ENCODE results near the gene DBP.

DBP gene

GRCh38 chr19:48645620-48646000 is 8.4 kb upstream of the DBP start:
- DNase-seq (ENCODE audit: extremely low read depth, low read depth): no peak
- TF ChIP-seq CTCF (IDR thresholded peaks at IDR 0.05; ENCODE audit: low read depth, low read length): no peak

- TF ChIP-seq CTCF (IDR thresholded peaks at IDR 0.05; ENCODE audit: low read depth, low read length): no peak
- DNase-seq (ENCODE audit: extremely low read depth, low read depth): no peak
Observed at GRCh38 chr19:48644839-48645619, 7.8 kb upstream of the DBP start.

- TF ChIP-seq CTCF (IDR thresholded peaks at IDR 0.05; ENCODE audit: low read depth, low read length): no peak
Observed at GRCh38 chr19:48644355-48644754, 7.2 kb upstream of the DBP start.

GRCh38 chr19:48642862-48643261 is 5.7 kb upstream of the DBP start:
- no peak for DNase-seq (ENCODE audit: extremely low read depth, low read depth)
- TF ChIP-seq CTCF (IDR thresholded peaks at IDR 0.05; ENCODE audit: low read depth, low read length): no peak

More at GRCh38 chr19:48644355-48644754, 7.2 kb upstream of the DBP start:
- no peak for DNase-seq (ENCODE audit: extremely low read depth, low read depth)

GRCh38 chr19:48641850-48642249 is 4.7 kb upstream of the DBP start:
- no peak for DNase-seq (ENCODE audit: extremely low read depth, low read depth)

GRCh38 chr19:48639483-48640375 is 2.5 kb upstream of the DBP start:
- DNase-seq (ENCODE audit: extremely low read depth, low read depth): no peak
- no peak for TF ChIP-seq CTCF (IDR thresholded peaks at IDR 0.05; ENCODE audit: low read depth, low read length)

More at GRCh38 chr19:48641850-48642249, 4.7 kb upstream of the DBP start:
- no peak for TF ChIP-seq CTCF (IDR thresholded peaks at IDR 0.05; ENCODE audit: low read depth, low read length)

Data from AG09319 (cell line).